ENCODE measurements around the gene BLOC1S4.
"Not testable (repeated sequence)": the region's sequence is repeated elsewhere in the genome, so short reads cannot be mapped to it uniquely, and the experiment has no call there.

Gene BLOC1S4, protein sequence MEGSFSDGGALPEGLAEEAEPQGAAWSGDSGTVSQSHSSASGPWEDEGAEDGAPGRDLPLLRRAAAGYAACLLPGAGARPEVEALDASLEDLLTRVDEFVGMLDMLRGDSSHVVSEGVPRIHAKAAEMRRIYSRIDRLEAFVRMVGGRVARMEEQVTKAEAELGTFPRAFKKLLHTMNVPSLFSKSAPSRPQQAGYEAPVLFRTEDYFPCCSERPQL

DNA sequence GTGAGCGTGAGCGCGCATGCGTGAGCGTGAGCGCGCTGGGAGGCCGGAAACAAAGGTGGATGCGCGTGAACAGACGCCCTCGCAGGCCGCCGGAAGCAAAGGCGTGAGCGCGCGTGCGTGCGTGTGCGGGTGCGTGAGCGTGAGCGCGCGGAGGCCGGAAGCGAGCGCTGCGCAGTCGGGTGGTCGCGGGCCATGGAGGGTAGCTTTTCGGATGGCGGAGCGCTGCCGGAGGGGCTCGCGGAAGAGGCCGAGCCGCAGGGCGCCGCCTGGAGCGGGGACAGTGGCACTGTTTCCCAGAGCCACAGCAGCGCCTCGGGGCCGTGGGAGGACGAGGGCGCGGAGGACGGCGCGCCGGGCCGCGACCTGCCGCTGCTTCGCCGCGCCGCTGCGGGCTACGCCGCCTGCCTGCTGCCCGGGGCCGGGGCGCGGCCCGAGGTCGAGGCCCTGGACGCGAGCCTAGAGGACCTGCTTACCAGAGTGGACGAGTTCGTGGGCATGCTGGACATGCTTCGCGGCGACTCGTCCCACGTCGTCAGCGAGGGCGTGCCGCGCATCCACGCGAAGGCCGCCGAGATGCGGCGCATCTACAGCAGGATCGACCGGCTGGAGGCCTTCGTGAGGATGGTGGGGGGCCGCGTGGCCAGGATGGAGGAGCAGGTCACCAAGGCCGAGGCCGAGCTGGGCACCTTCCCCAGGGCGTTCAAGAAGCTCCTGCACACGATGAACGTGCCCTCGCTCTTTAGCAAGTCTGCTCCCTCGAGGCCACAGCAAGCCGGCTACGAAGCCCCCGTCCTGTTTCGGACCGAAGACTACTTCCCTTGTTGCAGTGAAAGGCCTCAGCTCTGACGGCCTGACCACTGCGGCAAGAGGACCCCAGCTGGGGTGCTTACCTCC, at the start of gene BLOC1S4:
BLOC1S4 (plus strand) TSS at position 157 of the 894 bp plus-strand sequence; CDS start at position 193, 36 bp downstream.
- peak; percentile 74 to 81 for DNase-seq (ENCODE audit: low read depth in 2 of 2)

DNA sequence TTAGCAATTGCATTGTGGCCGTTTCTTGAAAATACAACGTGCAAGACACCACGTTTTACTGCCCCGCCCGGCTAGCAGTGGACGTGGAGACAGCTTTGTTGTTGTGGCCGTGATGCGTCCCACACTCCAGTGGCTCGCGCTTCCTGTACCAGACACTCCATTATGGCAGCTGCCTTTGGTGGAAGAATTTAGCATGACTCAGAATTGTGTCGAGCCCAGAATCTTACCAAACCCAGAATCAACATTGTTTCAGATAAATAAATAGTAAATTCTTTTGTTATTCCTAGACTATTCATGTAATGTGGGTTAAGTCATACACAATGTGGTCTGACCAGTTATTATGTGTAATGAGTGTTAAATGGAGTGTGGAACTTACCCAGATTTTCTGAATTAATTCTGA, 47.6 kb upstream of the BLOC1S4 start:
- DNase-seq (ENCODE audit: low read depth in 2 of 2): no peak

DNA sequence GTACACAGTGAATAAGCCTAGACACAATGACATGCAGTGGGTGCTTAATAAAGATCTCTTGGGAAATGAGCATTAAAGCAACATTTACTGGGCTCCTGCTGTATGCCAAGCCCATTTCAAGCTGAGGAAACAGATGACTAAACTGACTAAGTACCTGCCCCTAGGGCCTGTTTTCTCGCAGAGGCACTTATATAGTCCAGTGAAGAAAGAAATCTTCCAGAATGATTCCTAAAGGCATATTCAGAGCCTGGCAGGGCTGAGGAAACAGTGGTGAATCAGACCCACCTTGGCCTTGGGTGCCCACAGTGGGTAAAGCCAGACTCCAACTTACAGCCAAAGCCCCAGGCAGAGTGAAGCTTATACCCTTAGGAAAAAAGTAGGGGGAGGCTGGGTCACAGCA, 44.3 kb upstream of the BLOC1S4 start:
- no peak for DNase-seq (ENCODE audit: low read depth in 2 of 2)

DNA sequence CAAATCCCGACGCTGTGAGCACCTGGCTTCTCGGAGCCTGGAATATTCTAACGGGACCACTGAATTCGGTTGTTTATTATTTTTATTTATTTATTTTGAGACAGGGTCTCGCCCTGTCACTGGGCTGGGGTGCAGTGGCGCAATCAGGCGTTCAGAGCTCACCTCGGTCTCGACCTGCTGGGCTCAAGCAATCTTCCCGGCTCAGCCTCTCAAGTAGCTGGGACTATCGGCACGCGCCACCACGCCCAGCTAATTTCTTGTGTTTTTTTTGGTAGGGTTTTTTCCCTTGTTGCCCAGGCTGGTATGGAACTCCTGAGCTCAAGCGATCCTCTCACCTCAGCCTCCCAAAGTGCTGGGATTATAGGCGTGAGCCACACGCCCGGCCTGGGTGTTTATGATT, 43.8 kb upstream of the BLOC1S4 start:
- DNase-seq (ENCODE audit: low read depth in 2 of 2): no peak

DNA sequence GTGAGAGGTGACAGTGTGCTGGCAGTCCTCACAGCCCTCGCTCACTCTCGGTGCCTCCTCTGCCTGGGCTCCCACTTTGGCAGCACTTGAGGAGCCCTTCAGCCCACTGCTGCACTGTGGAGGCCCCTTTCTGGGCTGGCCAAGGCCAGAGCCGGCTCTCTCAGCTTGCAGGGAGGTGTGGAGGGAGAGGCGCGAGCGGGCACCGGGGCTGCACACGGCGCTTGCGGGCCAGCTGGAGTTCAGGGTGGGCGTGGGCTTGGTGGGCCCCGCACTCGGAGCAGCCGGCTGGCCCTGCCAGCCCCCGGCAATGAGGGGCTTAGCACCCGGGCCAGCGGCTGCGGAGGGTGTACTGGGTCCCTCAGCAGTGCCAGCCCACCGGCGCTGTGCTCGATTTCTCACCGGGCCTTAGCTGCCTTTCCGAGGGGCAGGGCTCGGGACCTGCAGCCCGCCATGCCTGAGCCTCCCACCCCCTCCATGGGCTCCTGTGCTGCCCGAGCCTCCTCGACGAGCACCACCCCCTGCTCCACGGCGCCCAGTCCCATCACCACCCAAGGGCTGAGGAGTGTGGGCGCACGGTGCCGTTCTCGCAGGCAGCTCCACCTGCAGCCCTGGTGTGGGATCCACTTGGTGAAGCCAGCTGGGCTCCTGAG, 43.3 kb upstream of the BLOC1S4 start:
- not testable (repeated sequence) for DNase-seq (ENCODE audit: low read depth in 2 of 2)

DNA sequence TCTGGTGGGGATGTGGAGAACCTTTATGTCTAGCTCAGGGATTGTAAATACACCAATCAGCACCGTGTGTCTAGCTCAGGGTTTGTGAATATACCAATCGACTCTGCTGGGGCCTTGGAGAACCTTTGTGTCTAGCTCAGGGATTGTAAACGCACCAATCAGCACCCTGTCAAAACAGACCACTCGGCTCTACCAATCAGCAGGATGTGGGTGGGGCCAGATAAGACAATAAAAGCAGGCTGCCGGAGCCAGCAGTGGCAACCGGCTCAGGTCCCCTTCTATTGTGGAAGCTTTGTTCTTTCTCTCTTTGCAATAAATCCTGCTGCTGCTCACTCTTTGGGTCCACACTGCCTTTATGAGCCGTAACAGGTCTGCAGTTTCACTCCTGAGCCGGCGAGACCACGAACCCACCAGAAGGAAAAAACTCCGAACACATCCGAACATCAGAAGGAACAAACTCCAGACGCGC, 42.7 kb upstream of the BLOC1S4 start:
- peak in 1 of 2 donors; percentile 28 for DNase-seq (ENCODE audit: low read depth in 2 of 2)

DNA sequence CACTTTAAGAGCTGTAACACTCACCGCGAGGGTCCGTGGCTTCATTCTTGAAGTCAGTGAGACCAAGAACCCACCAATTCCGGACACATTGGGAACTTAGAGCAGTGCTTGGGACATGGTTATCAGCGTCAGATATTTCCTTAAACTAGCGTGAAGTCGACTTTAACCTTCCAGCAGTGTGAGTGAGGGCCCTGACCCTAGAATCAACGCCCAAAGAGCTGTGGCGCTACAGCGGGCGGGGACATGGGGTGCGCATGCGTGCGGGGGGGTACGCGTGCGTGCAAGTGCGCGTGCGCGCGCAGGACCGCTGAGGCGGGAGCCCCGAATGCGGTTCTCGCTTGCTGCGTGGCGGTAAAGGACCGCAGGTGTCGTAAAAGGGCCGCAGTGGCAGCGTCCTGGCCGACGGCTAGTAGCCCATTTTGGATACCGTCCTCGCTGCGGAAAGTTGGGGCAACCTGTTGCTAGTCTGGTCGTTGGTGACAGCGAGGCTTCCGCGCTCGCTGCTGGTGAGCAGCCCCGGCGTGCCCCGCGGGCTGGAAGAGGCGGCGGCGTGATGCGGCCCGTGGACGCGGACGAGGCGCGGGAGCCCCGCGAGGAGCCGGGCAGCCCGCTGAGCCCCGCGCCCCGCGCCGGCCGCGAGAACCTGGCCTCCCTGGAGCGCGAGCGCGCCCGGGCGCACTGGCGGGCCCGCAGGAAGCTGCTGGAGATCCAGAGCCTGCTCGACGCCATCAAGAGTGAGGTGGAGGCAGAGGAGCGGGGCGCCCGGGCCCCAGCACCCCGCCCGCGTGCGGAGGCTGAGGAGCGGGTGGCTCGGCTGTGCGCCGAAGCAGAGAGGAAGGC, 42.1 kb upstream of the BLOC1S4 start:
- DNase-seq (ENCODE audit: low read depth in 2 of 2): peak; percentile 79 to 86

DNA sequence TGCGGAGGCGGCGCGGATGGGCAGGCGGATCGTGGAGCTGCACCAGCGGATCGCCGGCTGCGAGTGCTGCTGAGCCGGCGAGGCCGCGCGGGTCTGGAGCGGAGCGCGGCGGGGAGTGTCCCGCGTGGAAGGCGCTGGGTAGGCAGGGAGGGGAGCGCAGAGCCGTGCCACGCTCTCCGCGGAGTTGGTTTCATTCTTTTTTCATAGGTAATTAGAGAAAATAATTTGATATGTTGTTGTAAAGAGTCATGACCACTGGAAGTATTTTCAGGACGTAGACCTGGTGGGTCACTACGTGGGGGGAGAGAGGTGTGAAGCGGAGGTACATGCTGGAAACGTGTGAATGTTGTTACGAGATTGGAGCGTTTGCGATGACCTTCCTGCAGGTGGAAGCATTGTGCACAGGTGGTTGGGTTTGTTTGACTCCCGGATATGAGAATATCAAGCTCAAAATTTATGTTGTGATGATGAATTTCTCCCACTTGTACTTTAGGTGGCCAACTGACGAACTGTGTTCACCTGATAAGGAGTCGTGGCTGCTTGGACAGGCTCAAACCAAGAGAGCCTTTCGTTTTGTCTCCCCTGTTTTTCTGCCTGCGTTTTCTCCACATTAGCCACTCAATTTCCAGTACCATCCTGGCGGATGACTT, 41.3 kb upstream of the BLOC1S4 start:
- DNase-seq (ENCODE audit: low read depth in 2 of 2): peak in 1 of 2 donors; percentile 52

DNA sequence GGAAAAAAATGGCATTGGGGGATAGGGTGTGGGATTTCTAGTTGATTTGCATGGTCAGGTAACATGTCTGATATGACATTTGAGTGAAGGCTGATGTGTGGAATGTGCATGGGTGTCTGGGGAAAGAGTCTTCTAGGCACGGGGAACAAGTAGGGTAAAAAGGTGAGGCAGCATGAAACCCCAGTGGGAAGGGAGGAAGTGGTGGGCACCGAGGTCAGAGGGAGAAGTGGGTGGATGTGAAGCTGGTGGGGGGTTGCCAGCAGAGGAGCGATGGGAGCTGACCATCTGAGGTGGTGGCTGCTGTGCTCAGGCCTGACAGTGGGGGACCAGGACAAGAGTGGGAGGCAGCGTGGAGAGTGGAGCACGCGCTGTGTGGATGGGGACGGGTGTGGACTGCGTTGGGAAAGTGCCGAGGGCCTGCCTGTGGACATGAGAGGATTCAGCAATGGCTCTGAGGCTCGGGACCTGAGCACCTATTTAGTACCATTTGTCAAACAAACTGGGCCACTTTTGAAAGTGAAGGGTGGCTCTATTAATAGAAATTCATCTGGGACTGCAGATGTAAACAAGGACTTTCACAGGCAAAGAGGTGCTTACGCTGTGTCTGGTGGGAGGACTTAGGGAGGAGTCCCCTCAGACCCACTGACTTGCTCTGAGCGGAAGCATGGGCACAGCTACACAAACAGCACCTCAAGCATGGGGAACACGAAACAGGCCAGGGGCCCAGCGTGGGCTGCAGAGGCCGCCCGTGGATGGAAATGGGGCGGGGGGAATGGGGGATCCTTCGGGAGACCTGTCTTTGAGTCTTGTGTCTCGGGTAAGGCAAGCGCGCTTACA, 39.0 kb upstream of the BLOC1S4 start:
- no peak for DNase-seq (ENCODE audit: low read depth in 2 of 2)

DNA sequence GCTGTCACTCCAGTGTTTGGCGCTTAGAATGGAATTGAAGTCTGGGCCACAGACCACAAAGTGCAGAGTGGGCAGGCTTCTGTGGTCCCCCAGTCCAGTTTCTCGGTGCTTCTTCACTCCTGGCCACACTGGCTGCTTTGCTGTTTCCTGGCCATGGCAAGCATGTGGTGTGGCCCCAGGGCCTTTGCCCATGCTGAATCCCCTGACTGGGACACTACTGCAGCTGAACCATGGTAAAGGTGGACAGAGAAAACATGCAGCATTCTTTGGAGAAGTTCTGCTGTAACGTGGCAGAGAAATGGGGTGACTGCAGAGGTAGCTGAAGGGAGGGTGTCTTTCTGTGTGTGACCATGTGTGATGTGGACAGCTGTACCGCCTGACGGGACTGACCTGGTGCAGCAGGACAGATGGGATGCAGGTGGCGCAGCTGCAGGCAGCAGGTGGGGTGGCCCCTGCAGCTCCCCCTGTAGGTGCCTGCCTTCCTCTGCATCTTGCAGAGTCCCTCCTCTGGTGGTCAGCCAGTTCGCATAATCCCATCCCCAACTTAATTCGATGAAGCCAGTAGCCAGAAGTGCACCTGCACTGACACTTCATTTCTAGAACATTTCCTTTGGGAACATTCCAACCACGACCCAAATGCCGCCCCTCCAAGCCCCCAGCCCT, 35.5 kb upstream of the BLOC1S4 start:
- no peak for DNase-seq (ENCODE audit: low read depth in 2 of 2)

DNA sequence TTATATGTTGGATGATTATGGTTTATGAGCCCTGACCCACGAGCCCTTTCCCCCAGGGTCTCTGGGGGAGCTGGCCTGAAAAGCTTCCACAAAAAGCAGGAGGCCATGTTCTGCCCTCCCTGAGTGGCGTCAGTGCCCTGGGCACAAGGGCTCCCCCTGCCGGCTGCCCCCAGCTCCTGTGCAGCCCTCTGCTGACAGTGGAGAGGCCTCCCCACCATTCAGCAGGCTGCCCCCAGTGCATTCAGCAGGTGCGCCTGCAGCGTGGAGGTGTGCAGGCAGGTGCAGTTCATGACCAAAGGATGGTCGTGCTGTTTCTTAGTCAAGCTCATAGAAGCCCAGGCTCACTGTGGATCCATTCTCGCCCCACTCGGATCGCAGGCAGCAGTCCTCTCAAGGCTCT, 34.8 kb upstream of the BLOC1S4 start:
- no peak for DNase-seq (ENCODE audit: low read depth in 2 of 2)

DNA sequence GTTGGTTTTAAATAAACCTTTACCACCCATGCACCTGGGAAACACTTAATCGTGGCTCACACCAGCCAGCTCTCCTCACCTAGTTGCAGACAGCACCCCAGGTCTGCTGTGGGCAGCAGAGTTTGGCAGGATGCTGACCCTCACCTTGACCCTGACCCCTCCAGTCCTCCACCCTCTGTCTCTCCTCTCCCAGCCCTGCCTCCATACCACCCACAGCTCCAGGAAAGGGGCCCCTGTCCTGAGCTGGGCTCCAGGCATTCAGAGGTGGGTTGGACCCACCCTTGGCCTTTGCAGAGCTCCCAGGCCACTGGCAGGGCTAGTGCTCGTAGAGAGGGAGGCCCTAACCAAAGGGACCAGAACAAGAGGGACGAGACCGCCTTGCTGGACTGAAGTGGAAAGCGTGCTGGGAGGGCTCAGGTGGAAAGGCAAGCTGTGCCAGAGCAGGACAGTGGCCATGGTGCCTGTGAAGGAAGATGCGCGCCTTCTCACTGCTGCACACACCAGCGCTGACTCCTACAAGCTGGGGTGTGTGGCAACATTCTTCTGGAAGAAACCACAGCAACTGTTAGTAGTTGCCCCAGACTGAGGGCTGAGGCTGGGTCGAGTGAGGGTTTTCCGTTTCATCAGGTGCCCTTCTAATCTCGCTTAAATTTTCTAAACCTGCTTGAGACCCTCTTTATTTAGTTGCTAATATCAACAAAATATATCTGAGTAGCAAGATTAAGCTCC, 32.9 kb upstream of the BLOC1S4 start:
- DNase-seq (ENCODE audit: low read depth in 2 of 2): no peak

DNA sequence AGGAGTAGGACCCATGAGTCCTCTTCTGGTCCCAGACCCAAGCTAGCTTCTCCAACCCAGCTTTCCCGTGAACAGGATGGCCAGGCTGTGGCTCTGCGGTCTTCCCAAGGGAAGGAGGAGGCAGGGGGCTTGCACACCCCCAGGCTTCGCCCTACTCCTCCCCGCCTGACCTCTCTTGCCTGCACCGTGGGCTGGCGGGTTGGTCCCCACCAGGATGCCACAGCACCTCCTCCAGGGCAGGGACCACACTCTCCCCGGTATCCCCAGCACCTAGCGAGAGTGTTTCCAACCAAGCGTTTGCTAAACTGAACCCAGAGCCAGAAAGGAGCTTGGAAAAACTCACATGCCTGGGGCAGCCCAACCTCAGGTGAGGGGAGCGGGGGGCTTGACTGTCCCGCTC, 31.3 kb upstream of the BLOC1S4 start:
- no peak for DNase-seq (ENCODE audit: low read depth in 2 of 2)

DNA sequence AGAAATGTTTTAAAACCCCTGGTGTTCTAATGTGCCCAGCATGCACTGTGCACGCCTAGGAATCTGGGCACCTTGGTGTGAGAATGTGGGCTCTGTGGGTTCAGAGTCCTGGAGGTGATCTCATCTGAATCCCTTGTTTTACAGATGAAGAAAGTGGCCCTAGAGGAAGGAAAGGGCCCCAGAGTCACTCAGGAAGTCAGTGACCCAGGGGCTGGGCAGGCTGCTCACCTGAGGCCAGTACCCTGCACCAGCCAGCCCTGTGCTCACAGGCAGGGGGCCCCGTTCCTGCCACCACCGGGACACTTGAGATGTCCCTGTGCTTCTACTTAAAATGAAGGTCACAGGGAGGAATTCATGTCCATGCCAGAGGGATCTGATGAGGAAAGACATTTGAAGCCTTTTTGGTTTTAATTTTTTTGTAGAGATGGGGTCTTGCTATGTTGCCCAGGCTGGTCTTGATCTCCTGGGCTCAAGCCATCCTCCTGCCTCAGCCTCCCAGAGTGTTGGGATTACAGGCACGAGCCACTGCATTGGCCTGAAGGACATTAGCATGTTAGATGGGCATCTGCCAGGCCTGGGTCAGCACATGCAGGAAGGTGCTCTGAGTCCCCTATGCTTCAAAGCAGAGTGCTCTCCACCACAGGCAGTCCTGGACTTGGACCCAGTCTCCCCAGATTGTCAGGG, 29.7 kb upstream of the BLOC1S4 start:
- DNase-seq (ENCODE audit: low read depth in 2 of 2): no peak

DNA sequence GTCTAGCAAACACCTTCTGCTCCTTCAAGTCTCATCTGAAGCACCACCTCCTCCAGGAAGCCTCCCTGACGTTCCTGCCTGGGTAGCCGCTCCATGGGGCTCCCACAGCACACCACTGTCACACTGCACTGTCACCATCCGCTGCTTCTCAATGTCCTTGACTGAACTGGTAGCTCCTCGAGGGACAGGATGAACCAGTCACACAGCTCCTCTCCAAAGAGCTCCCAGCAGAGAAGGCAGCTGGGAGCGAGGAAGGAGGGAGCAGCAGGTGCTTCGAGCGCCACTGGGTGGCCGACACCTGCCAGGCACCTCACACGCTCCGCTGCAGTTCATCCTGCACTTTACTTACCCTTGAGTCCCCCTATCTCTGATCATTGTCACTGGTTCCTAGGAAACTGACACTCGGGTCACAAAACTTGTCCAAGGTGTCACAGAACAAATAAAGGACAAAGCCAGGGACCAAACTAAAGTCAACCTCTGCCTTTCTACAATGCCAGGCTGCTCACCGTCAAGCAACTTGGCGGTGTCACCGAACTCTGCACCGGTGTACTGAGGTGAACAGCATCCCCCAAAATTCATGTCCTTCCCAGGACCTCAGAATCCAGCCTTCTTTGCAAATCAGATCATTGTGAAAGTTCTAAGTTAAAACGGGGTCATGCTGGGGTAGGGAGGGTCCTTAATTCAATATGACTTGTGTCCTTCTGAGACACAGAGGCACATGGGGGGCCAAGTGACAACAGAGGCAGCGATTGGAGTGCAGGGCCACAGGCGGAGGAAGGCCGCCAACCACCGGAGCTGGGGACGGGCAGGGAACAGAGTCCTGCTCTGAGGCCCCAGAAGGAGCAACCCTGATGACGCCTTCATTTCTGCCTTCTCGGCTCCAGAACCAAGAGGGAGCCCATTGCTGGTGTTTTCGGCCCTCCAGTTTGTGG, 27.8 kb upstream of the BLOC1S4 start:
- no peak for DNase-seq (ENCODE audit: low read depth in 2 of 2)

DNA sequence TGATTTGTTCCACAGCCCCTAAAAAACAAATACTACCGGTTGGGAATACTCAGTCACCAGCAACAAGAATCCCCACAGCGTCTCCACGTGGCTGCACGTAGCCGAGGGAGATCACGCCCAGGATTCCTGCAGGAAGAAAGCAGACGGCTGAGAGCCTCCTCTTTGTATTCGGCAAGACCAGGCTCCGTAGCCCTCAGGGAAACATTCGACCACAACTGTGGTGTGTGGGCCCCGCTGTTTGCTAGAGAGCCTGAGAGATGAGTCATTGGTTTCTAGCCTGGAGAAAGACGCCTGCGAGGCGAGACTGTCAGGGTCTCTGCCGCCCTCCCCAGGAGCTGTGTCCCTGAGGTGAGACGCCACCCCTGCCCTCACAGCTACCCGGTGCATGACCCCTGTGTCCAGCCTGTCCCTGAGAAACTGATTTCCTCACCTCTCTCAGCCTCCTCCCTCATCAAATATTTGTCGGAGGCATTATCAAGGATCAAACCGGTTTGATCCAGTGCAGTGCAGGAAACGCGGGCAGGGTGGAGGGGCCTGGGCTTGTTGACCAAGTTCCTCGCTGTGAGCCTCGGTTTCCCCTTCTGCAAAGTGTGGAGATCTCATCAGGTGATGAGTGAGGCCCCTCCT, 27.0 kb upstream of the BLOC1S4 start:
- DNase-seq (ENCODE audit: low read depth in 2 of 2): peak; percentile 54 to 62

DNA sequence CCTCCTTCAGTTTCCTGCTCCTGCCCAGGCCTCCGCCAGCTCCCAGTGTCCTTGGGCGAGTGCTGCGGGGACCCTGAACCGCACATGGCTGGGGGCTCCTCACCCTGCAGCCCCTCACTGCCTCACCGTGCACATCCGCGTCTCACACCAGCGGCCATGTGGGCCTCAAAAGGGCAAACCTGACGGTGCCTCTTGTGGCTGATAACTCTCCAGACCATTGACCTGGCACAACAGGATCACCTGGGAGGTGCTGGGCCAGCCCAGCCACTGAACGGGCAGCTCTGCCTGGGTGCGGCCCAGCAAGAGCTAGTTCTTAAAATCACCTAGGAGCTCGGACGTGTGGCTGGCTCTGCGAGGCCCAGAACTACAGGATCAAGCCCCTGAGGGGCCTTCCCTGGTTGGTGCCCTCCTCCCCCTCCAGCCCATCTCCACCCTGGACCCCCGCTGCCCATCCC, 26.4 kb upstream of the BLOC1S4 start:
- no peak for DNase-seq (ENCODE audit: low read depth in 2 of 2)

All from stimulated activated CD8-positive, alpha-beta memory T cell treated with anti-CD3 and anti-CD28 coated beads, Interleukin-15, amount 100 ng/mL, for 4 hours (primary cell).